DND-41 (cell line): ENCODE measurements around the gene CCDC201.

ENCODE experiments used
- CTCF ChIP-seq: IDR thresholded peaks from 2 replicates; pipeline ENCODE4 v1.5.1; 2012; ENCODE audit warnings: borderline replicate concordance, low read length, moderate library complexity, mild to moderate bottlenecking; ENCODE audit not compliant: poor library complexity, severe bottlenecking; ENCODE audit errors: extremely low read depth
- EZH2 ChIP-seq: IDR thresholded peaks from 3 replicates; pipeline ENCODE4 v1.6.1; 2012; ENCODE audit warnings: borderline replicate concordance, low read depth, mild to moderate bottlenecking, moderate library complexity, low read length, inconsistent platforms; ENCODE audit not compliant: severe bottlenecking

- no peak for TF ChIP-seq CTCF
- TF ChIP-seq EZH2: no peak
Observed at GRCh38 chr7:45881759-45882464, 9.0 kb upstream of the CCDC201 start.
